H1 (cell line): ENCODE data around the gene RSPO1. TPM values are rescaled to one million over a fixed set of nuclear protein-coding genes. Genes with fewer than 3 reads are reported as not detected.

Experiments
- CTCF ChIA-PET: fragments of 300-600 bp; sonication (Branson Sonifier 250); formaldehyde crosslinking; loops from one replicate; lab custom pipeline; 2021; ENCODE audit not compliant: partially characterized antibody; lab: Charles Lee
- POLR2A ChIA-PET: fragments of 300-600 bp; sonication (Branson Sonifier 250); formaldehyde crosslinking; loops from one replicate; lab custom pipeline; 2021; ENCODE audit warnings: inconsistent platforms; ENCODE audit not compliant: partially characterized antibody; lab: Charles Lee
- DNase-seq, 2 experiments: peaks; one replicate each; pipeline versions ENCODE4 v3.0.0 to v3.0.0-alpha.2; 2010 to 2022; ENCODE audit warnings: low spot score in 2 of 2, low read depth in 1 of 2, mixed read lengths in 1 of 2
- FAIRE-seq: peaks from 2 replicates; lab custom pipeline; 2011; peaks lifted over from hg19 to GRCh38; lab: Jason Lieb, UNC
- H2AFZ ChIP-seq: 2 replicates; pipeline ENCODE4 v1.8.1; 2012; ENCODE audit warnings: low read length, inconsistent platforms
- H2AK5ac ChIP-seq: 2 replicates; pipeline ENCODE4 v1.6.1; 2013; ENCODE audit warnings: low read depth, low read length
- H2BK120ac ChIP-seq: replicated peaks from 2 replicates; pipeline ENCODE3; 2013; ENCODE audit warnings: low read depth, low read length, inconsistent platforms
- H2BK12ac ChIP-seq: 2 replicates; pipeline ENCODE4 v1.6.1; 2013; ENCODE audit warnings: low read depth, low read length
- H2BK15ac ChIP-seq: 2 replicates; pipeline ENCODE4 v1.6.1; 2013; ENCODE audit warnings: low read length
- H2BK20ac ChIP-seq: 2 replicates; pipeline ENCODE4 v1.6.1; 2013; ENCODE audit warnings: low read length
- H2BK5ac ChIP-seq: 2 replicates; pipeline ENCODE4 v1.6.1; 2013; ENCODE audit warnings: low read depth, low read length
- H3K14ac ChIP-seq: 2 replicates; pipeline ENCODE4 v1.6.1; 2013; ENCODE audit warnings: inconsistent platforms; ENCODE audit not compliant: insufficient read length
- H3K18ac ChIP-seq: 2 replicates; pipeline ENCODE4 v1.6.1; 2013; ENCODE audit warnings: low read length; ENCODE audit errors: extremely low read depth
- H3K23ac ChIP-seq: 2 replicates; pipeline ENCODE4 v1.6.1; 2013; ENCODE audit warnings: inconsistent platforms; ENCODE audit not compliant: insufficient read length
- H3K23me2 ChIP-seq: 2 replicates; pipeline ENCODE4 v1.6.1; 2013; ENCODE audit warnings: low read depth, low read length
- H3K27ac ChIP-seq: 2 replicates; pipeline ENCODE4 v1.6.1; 2011; ENCODE audit warnings: low read depth, low read length, inconsistent platforms
- H3K27me3 ChIP-seq, 4 experiments: replicated peaks in 1 of 4; 1 replicate in 1 of 4; 2 replicates in 3 of 4; pipeline versions ENCODE4 v1.6.1 to v1.8.1; 2011 to 2013; ENCODE audit warnings: low read length in 3 of 4, mild to moderate bottlenecking in 3 of 4, inconsistent platforms in 2 of 4, mixed read lengths in 2 of 4, moderate library complexity in 1 of 4; ENCODE audit not compliant: control insufficient read depth in 3 of 4, insufficient read depth in 3 of 4; ENCODE audit errors: extremely low read depth in 1 of 4
- H3K36me3 ChIP-seq, 4 experiments: 2 replicates each; pipeline versions ENCODE4 v1.6.1 to v1.8.1; 2011 to 2013; ENCODE audit warnings: mild to moderate bottlenecking in 4 of 4, low read length in 3 of 4, moderate library complexity in 2 of 4, control low read depth in 1 of 4, inconsistent platforms in 1 of 4; ENCODE audit not compliant: insufficient read depth in 4 of 4, control insufficient read depth in 2 of 4
- H3K4ac ChIP-seq: replicated peaks from 2 replicates; pipeline ENCODE3; 2013; ENCODE audit warnings: low read length, low read depth, mixed read lengths, inconsistent platforms; ENCODE audit not compliant: insufficient read length
- H3K4me1 ChIP-seq, 4 experiments: replicated peaks in 1 of 4; 1 replicate in 1 of 4; 2 replicates in 3 of 4; pipeline versions ENCODE4 v1.6.1 to v1.8.1; 2011 to 2013; ENCODE audit warnings: low read length in 3 of 4, inconsistent platforms in 2 of 4, mixed read lengths in 1 of 4; ENCODE audit not compliant: insufficient read depth in 4 of 4, control insufficient read depth in 3 of 4
- H3K4me2 ChIP-seq, 2 experiments: 2 replicates each; pipeline versions ENCODE4 v1.6.1 to v1.8.1; 2011 to 2013; ENCODE audit warnings: low read depth in 2 of 2, low read length in 2 of 2, control low read depth in 1 of 2, inconsistent platforms in 1 of 2, mild to moderate bottlenecking in 1 of 2; ENCODE audit not compliant: insufficient read depth in 1 of 2
- H3K4me3 ChIP-seq, 4 experiments: fragments of 200-600, 300-600 bp in 1 of 4; sonication (generic), shearing (Covaris generic), sonication (Bioruptor Twin) in 1 of 4; 2 replicates each; pipeline versions ENCODE4 v1.5.1 to v1.8.1; 2011 to 2016; ENCODE audit warnings: low read length in 4 of 4, low read depth in 3 of 4, control low read depth in 2 of 4, inconsistent platforms in 2 of 4, mild to moderate bottlenecking in 2 of 4, mixed read lengths in 1 of 4, moderate library complexity in 1 of 4; ENCODE audit not compliant: insufficient read depth in 2 of 4; ENCODE audit errors: extremely low read depth in 1 of 4
- H3K56ac ChIP-seq: replicated peaks from 2 replicates; pipeline ENCODE3; 2013; ENCODE audit warnings: low read depth, mild to moderate bottlenecking, mixed read lengths, low read length, inconsistent platforms; ENCODE audit not compliant: insufficient read length
- H3K79me1 ChIP-seq: 2 replicates; pipeline ENCODE4 v1.6.1; 2013; ENCODE audit warnings: low read depth, low read length, control low read depth
- H3K79me2 ChIP-seq, 2 experiments: 2 replicates each; pipeline versions ENCODE4 v1.6.1 to v1.8.1; 2012 to 2013; ENCODE audit warnings: low read length in 2 of 2, mild to moderate bottlenecking in 2 of 2, inconsistent platforms in 1 of 2; ENCODE audit not compliant: insufficient read depth in 2 of 2, control insufficient read depth in 1 of 2
- H3K9ac ChIP-seq, 4 experiments: replicated peaks in 1 of 4; 1 replicate in 1 of 4; 2 replicates in 3 of 4; pipeline versions ENCODE4 v1.6.1 to v1.8.1; 2011 to 2013; ENCODE audit warnings: low read depth in 3 of 4, low read length in 3 of 4, control low read depth in 2 of 4, mild to moderate bottlenecking in 2 of 4, moderate library complexity in 2 of 4, inconsistent platforms in 1 of 4; ENCODE audit errors: extremely low read depth in 1 of 4
- H3K9me3 ChIP-seq, 2 experiments: 2 replicates each; pipeline versions ENCODE4 v1.6.1 to v1.8.1; 2012 to 2013; ENCODE audit warnings: mild to moderate bottlenecking in 2 of 2, moderate library complexity in 2 of 2, control low read depth in 1 of 2, inconsistent platforms in 1 of 2, low read depth in 1 of 2, low read length in 1 of 2, mixed read lengths in 1 of 2; ENCODE audit not compliant: insufficient read depth in 2 of 2
- H4K20me1 ChIP-seq, 2 experiments: replicated peaks in 1 of 2; 2 replicates each; pipeline versions ENCODE3 to v1.8.1; 2011 to 2013; ENCODE audit warnings: inconsistent platforms in 2 of 2, low read length in 2 of 2, mild to moderate bottlenecking in 1 of 2; ENCODE audit not compliant: insufficient read depth in 2 of 2, control insufficient read depth in 1 of 2
- H4K5ac ChIP-seq: 2 replicates; pipeline ENCODE4 v1.6.1; 2013; ENCODE audit warnings: low read length, low read depth, mixed read lengths, inconsistent platforms; ENCODE audit not compliant: insufficient read length
- H4K8ac ChIP-seq: 2 replicates; pipeline ENCODE4 v1.8.0; 2013; ENCODE audit warnings: mild to moderate bottlenecking, moderate library complexity, low read length, inconsistent platforms; ENCODE audit not compliant: insufficient read depth; ENCODE audit errors: extremely low read depth
- H4K91ac ChIP-seq: replicated peaks from 2 replicates; pipeline ENCODE3; 2013; ENCODE audit warnings: low read length, mixed read lengths, inconsistent platforms; ENCODE audit not compliant: insufficient read length
- GABPA ChIP-seq: IDR thresholded peaks from 2 replicates; pipeline ENCODE4 v1.6.1; 2011; ENCODE audit warnings: mild to moderate bottlenecking, low read length, moderate library complexity, borderline replicate concordance; ENCODE audit not compliant: insufficient read depth
- POU5F1 ChIP-seq: IDR thresholded peaks from 2 replicates; pipeline ENCODE4 v1.6.1; 2011; ENCODE audit warnings: low read depth, mild to moderate bottlenecking, low read length, moderate library complexity
- RAD21 ChIP-seq, 2 experiments: IDR thresholded peaks in 1 of 2; conservative IDR thresholded peaks in 1 of 2; 2 replicates each; pipeline ENCODE4 v1.6.1; 2011; ENCODE audit warnings: low read depth in 2 of 2, low read length in 2 of 2, improper control_type of control experiment in 1 of 2, inconsistent platforms in 1 of 2, mild to moderate bottlenecking in 1 of 2, moderate library complexity in 1 of 2
- RFX5 ChIP-seq: IDR thresholded peaks from 2 replicates; pipeline ENCODE4 v1.6.1; 2011; ENCODE audit warnings: low read depth, low read length, improper control_type of control experiment, borderline replicate concordance
- TBP ChIP-seq: IDR thresholded peaks from 2 replicates; pipeline ENCODE4 v1.6.1; 2011; ENCODE audit warnings: low read depth, low read length, improper control_type of control experiment
- WGBS, 2 experiments: shearing (Covaris generic) in 1 of 2; methylation state at CpG; one replicate each; pipeline versions ENCODE4 v1.1.6 to v1.1.7; 2013 to 2015; ENCODE audit warnings: low lambda C conversion rate in 2 of 2, mixed read lengths in 2 of 2, inconsistent platforms in 1 of 2, low coverage in 1 of 2, missing lambda C conversion rate in 1 of 2; ENCODE audit not compliant: insufficient replicate concordance in 2 of 2, insufficient coverage in 1 of 2, insufficient read length in 1 of 2; ENCODE audit errors: extremely low coverage in 1 of 2, missing lambda C conversion rate in 1 of 2; 5-methylcytosine and 5-hydroxymethylcytosine counted together
- polyA plus RNA-seq, 7 experiments: library from polyadenylated mRNA; depleted of rRNA in 3 of 7; stranded (reverse) in 5 of 7; unstranded in 2 of 7; fragments of >200 nt in 5 of 7; fragments of 200-250 nt in 2 of 7; gene quantifications; 1 replicate in 5 of 7; 2 replicates in 1 of 7; 4 replicates in 1 of 7; pipeline versions ENCODE4 v1.2.1 to v1.2.3, GENCODE V29; 2011 to 2013; ENCODE audit warnings: missing spikeins in 2 of 7, mixed read lengths in 2 of 7
- total RNA-seq: library from RNA; stranded (reverse); fragmentation: NEBNext Ultra II Directional; extraction: Animal tissue kit (Norgen Biotek cat#: 25700); gene quantifications from 2 replicates; pipeline ENCODE4 v1.2.1, GENCODE V29; 2021
- TF ChIP-seq, protein P1 (sequence below), 3 experiments: IDR thresholded peaks; 1 replicate in 2 of 3; 2 replicates in 1 of 3; pipeline versions ENCODE4 v1.5.1 to v1.6.1; 2011; ENCODE audit warnings: low read length in 3 of 3, mild to moderate bottlenecking in 3 of 3, inconsistent platforms in 2 of 3, low read depth in 1 of 3, moderate library complexity in 1 of 3; ENCODE audit not compliant: insufficient read depth in 1 of 3; ENCODE audit errors: control extremely low read depth in 1 of 3
- TF ChIP-seq, protein P2 (sequence below): IDR thresholded peaks from 2 replicates; pipeline ENCODE4 v1.6.1; 2012; ENCODE audit warnings: inconsistent platforms

RSPO1 gene
- total and polyA plus RNA-seq, 2 of the 8 experiments (the other 6 are each of a cell fraction or from before 2014, with no cell fraction given): 0.39 TPM; not detected in 1

DNA sequence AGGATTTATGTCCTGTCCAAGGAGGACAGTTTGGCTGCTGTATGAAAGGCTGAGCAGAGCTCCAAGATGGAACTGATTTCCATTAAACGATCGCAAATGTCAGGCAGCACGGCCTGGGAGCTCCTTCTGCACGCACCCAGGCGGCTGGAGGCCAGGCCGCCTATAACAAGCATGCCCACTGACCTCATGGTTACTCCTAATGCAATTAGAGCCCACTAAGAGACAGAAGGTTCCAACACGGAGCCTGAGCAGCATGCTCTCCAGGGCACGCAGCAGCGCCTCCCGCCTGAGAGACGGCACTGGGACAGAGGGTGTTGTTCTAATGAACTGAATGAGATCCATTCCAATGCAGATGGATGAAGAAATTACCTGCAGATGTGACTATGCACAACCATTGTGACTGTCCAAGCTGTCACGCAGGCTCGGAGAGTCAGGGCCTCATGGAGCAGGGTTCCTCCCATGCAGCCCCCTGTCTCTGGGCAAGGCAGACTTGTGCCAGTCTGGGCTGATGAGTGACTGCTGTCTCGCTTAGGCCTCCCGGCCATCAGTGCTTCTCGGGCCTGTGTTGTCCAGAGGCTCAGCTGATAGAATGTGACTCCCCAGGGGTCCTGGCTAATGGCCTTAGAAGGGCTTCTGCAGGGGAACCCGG is 32.5 kb upstream of the RSPO1 start:
- H3K27me3 ChIP-seq: peaks cover 0 to 2% (median 0%) of the 10 kb centered on the region in 4 experiments; a peak in 1 of 7 replicates
- POLR2A ChIA-PET: interaction anchor here (0.6 to 1.1 kb wide), 2 partner anchors 10 to 140 kb away, joined by 3 read pairs; no protein-coding TSS in a partner anchor
- H3K79me1 ChIP-seq: no peaks in the 10 kb centered on the region
- H2BK15ac ChIP-seq: no peak overlapping the region
- no peak overlapping the region for H3K4ac ChIP-seq
- H3K9me3 ChIP-seq: no peaks in the 10 kb centered on the region
- TF ChIP-seq TBP: no peak
- TF ChIP-seq, protein P1, sequence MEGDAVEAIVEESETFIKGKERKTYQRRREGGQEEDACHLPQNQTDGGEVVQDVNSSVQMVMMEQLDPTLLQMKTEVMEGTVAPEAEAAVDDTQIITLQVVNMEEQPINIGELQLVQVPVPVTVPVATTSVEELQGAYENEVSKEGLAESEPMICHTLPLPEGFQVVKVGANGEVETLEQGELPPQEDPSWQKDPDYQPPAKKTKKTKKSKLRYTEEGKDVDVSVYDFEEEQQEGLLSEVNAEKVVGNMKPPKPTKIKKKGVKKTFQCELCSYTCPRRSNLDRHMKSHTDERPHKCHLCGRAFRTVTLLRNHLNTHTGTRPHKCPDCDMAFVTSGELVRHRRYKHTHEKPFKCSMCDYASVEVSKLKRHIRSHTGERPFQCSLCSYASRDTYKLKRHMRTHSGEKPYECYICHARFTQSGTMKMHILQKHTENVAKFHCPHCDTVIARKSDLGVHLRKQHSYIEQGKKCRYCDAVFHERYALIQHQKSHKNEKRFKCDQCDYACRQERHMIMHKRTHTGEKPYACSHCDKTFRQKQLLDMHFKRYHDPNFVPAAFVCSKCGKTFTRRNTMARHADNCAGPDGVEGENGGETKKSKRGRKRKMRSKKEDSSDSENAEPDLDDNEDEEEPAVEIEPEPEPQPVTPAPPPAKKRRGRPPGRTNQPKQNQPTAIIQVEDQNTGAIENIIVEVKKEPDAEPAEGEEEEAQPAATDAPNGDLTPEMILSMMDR (IDR thresholded peaks at IDR 0.05; ENCODE audit: control extremely low read depth in 1 of 3, insufficient read depth in 1 of 3, low read depth in 1 of 3, low read length in 3 of 3): peak in 2 of 3 experiments; percentile 16; a peak in 3 of 4 replicates
- TF ChIP-seq POU5F1: no peak
- TF ChIP-seq, protein P2, sequence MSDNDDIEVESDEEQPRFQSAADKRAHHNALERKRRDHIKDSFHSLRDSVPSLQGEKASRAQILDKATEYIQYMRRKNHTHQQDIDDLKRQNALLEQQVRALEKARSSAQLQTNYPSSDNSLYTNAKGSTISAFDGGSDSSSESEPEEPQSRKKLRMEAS: 0 out of 2 replicates have a peak, but pooled peaks have one; percentile 29
- TF ChIP-seq RAD21 (IDR thresholded peaks at IDR 0.05 in 1 of 2, conservative IDR thresholded peaks at IDR 0.05 in 1 of 2; ENCODE audit: low read depth in 2 of 2, low read length in 2 of 2): peak in 1 of 2 experiments; percentile 26; a peak in 2 of 4 replicates
- no peak for TF ChIP-seq GABPA
- no peak for TF ChIP-seq RFX5
- 84% methylated on average over 17 of the region's 17 CpGs; no CpG with 5 or more reads in 1 of the 2 experiments for WGBS, 2 experiments
- H3K9ac ChIP-seq: no peak overlapping the region
- no peak overlapping the region for H3K27ac ChIP-seq
- no peak overlapping the region for H2BK120ac ChIP-seq
- no peak overlapping the region; a peak in 1 of 4 replicates for H3K4me2 ChIP-seq
- no peaks in the 10 kb centered on the region for H3K36me3 ChIP-seq
- H3K4me3 ChIP-seq: no peak overlapping the region
- CTCF ChIA-PET: interaction anchor here (0.8 to 3.5 kb wide), 10 partner anchors 10 to 180 kb away, joined by 3 to 16 read pairs (median 4); no protein-coding TSS in a partner anchor
- no peak overlapping the region for H3K18ac ChIP-seq
- H3K23me2 ChIP-seq: no peaks in the 10 kb centered on the region; the same call in none of the 2 replicates
- H3K56ac ChIP-seq: no peak overlapping the region
- H2BK20ac ChIP-seq: no peak overlapping the region
- H3K4me1 ChIP-seq: peaks cover 0 to 11% (median 9%) of the 10 kb centered on the region in 4 experiments; a peak in 6 of 7 replicates
- no peak overlapping the region for H4K5ac ChIP-seq
- no peaks in the 10 kb centered on the region for H3K79me2 ChIP-seq
- DNase-seq: no peak
- no peaks in the 10 kb centered on the region for H4K20me1 ChIP-seq
- no peak for FAIRE-seq
- H2AFZ ChIP-seq: peak overlapping the region; percentile 87
- no peak overlapping the region for H3K23ac ChIP-seq
- H4K91ac ChIP-seq: no peak overlapping the region
- peak overlapping the region; percentile 71 for H4K8ac ChIP-seq
- no peak overlapping the region for H2AK5ac ChIP-seq
- no peak overlapping the region for H3K14ac ChIP-seq
- no peak overlapping the region for H2BK5ac ChIP-seq
- H2BK12ac ChIP-seq: no peak overlapping the region
